Osteoblast (primary cell): Measurements from ENCODE around the gene FAM110D. TPM values are rescaled to one million over a fixed set of nuclear protein-coding genes. Genes with fewer than 3 reads are reported as not detected.

Experiments
- DNase-seq: peaks from one replicate; pipeline ENCODE4 v3.0.0; 2011; ENCODE audit warnings: low spot score, mixed read lengths; ENCODE audit not compliant: insufficient read length; ENCODE audit errors: missing footprints
- H2AFZ ChIP-seq: 2 replicates; pipeline ENCODE4 v1.6.0; 2011; ENCODE audit warnings: mild to moderate bottlenecking, low read length
- H3K27ac ChIP-seq: 2 replicates; pipeline ENCODE4 v1.5.1; 2011; ENCODE audit warnings: mild to moderate bottlenecking, low read depth, low read length, moderate library complexity
- H3K27me3 ChIP-seq: 2 replicates; pipeline ENCODE4 v1.6.0; 2012; ENCODE audit warnings: mild to moderate bottlenecking, control low read depth, inconsistent platforms, low read length, moderate library complexity; ENCODE audit not compliant: insufficient read depth
- H3K36me3 ChIP-seq: 2 replicates; pipeline ENCODE4 v1.5.1; 2011; ENCODE audit warnings: mild to moderate bottlenecking, low read length, control low read depth, moderate library complexity; ENCODE audit not compliant: insufficient read depth
- H3K4me1 ChIP-seq: 2 replicates; pipeline ENCODE4 v1.5.1; 2011; ENCODE audit warnings: mild to moderate bottlenecking, low read length, control low read depth, moderate library complexity; ENCODE audit not compliant: insufficient read depth
- H3K4me2 ChIP-seq: 2 replicates; pipeline ENCODE4 v1.6.0; 2011; ENCODE audit warnings: mild to moderate bottlenecking, low read length; ENCODE audit not compliant: insufficient read depth
- H3K4me3 ChIP-seq: fragments of 200-600 bp; sonication (generic); 3 replicates; pipeline ENCODE4 v1.5.1; 2012; ENCODE audit warnings: mild to moderate bottlenecking, low read length, inconsistent platforms; ENCODE audit not compliant: insufficient read depth
- H3K79me2 ChIP-seq: 2 replicates; pipeline ENCODE4 v1.6.0; 2012; ENCODE audit warnings: mild to moderate bottlenecking, low read length, control low read depth, inconsistent platforms; ENCODE audit not compliant: insufficient read depth
- H3K9me3 ChIP-seq: 2 replicates; pipeline ENCODE4 v1.5.1; 2011; ENCODE audit warnings: low read depth, low read length, control low read depth
- H4K20me1 ChIP-seq: 2 replicates; pipeline ENCODE4 v1.6.0; 2012; ENCODE audit warnings: mild to moderate bottlenecking, low read length, control low read depth; ENCODE audit not compliant: insufficient read depth
- total RNA-seq: library from RNA; depleted of rRNA; stranded (reverse); fragments of >200 nt; gene quantifications from 2 replicates; pipeline ENCODE4 v1.2.3, GENCODE V29; 2012
- TF ChIP-seq, protein P1 (sequence below): IDR thresholded peaks from 2 replicates; pipeline ENCODE4 v1.5.1; 2011; ENCODE audit warnings: mild to moderate bottlenecking, low read depth, low read length, moderate library complexity; ENCODE audit errors: extremely low read depth

FAM110D gene
- total RNA-seq, 1 donor: not detected

DNA sequence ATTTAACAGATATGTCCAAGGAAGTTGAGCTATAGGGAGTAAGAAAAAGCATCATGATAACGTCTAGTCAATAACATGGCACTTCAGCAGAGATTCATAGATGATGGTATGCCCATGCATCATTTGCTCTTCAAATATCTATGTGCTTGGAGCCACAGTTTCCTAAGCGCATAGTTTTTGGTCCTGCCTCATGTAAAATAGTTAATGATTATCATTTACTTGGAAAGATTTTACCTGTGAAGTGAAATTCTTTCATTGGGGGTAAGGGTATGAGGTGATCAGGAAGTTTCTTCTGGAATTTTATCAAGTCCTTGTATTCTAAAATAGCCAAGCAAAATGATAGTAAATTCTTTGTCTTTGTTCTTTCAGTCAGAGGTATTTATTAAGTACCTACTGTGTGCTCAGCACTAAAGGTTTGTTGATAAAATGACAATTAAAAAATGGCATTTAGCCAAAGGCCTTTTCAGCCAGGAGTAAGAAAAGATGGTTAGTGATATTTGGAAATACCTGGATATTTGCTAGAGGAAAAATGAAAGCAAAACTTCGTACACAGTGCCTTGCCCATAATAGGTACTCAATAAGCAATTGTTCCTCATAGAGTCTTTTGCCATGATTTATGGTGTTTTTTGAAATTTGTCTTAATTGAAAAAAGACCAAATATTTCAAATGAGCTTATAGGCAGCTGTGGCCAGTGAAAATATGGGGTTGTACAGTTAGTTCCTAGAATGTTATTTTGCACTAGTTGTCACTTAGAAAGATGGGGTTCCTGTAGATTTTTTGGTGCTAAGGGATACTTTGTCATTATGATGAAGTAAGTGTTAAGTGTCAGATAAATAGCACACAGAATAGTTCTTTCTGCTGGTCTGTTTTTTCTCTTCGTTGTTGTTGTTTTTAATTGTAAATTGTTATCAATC is 34.2 kb upstream of the FAM110D start:
- Histone ChIP-seq H3K36me3 (peaks cover 3% of the 10 kb centered on the region), H3K79me2 (no peaks in the 10 kb centered on the region), H3K27me3 (no peaks in the 10 kb centered on the region), H3K4me2 (no peak overlapping the region), H3K27ac (no peak overlapping the region), H3K4me1 (peaks cover 39% of the 10 kb centered on the region), H3K4me3 (no peak overlapping the region), H4K20me1 (no peaks in the 10 kb centered on the region), H2AFZ (no peak overlapping the region), H3K9me3 (no peaks in the 10 kb centered on the region)
- TF ChIP-seq, protein P1, sequence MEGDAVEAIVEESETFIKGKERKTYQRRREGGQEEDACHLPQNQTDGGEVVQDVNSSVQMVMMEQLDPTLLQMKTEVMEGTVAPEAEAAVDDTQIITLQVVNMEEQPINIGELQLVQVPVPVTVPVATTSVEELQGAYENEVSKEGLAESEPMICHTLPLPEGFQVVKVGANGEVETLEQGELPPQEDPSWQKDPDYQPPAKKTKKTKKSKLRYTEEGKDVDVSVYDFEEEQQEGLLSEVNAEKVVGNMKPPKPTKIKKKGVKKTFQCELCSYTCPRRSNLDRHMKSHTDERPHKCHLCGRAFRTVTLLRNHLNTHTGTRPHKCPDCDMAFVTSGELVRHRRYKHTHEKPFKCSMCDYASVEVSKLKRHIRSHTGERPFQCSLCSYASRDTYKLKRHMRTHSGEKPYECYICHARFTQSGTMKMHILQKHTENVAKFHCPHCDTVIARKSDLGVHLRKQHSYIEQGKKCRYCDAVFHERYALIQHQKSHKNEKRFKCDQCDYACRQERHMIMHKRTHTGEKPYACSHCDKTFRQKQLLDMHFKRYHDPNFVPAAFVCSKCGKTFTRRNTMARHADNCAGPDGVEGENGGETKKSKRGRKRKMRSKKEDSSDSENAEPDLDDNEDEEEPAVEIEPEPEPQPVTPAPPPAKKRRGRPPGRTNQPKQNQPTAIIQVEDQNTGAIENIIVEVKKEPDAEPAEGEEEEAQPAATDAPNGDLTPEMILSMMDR: no peak
- no peak for DNase-seq

DNA sequence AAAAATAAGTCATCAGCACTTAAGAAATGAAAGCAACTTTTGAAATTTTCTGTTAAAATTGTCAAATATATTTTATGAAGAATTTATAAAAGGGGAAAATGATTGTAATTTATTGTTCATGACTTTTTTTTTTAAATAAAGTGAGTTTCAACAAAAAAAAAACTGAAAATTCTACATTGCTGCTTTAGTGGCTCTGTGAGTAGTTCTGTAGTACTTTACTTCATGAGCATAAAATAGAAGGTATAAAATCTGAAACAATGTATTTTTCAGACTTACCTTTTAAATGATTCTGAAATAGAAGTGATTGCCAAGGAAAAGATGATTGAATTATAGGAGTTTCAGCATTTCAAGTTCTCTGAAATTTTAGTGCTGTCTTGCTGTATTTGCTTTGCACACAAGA is 33.5 kb upstream of the FAM110D start:
- TF ChIP-seq, protein P1: no peak
- no peak overlapping the region for H3K27ac ChIP-seq
- peaks cover 39% of the 10 kb centered on the region for H3K4me1 ChIP-seq
- H3K36me3 ChIP-seq: peaks cover under 1% of the 10 kb centered on the region
- no peaks in the 10 kb centered on the region for H3K27me3 ChIP-seq
- no peaks in the 10 kb centered on the region for H3K9me3 ChIP-seq
- no peaks in the 10 kb centered on the region for H3K79me2 ChIP-seq
- H4K20me1 ChIP-seq: no peaks in the 10 kb centered on the region
- H3K4me3 ChIP-seq: no peak overlapping the region
- no peak overlapping the region for H3K4me2 ChIP-seq
- no peak overlapping the region for H2AFZ ChIP-seq
- DNase-seq: no peak

DNA sequence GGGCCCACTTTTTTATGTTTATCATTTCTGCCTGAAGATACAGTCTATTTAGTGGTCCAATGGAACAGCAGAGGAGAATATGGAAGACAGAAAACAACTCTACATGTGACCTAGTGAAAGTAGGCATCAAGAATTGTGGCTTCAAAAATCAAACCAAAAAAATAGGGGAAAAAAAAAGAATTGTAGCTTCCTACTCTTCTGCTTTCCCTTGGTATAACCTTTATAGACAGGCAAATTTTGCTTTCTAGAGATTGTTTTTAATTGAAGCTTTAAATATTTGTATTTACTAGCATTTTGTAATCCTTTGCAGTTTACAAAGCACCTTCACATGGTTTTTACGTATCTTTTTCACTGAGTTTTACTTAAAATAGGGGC is 32.9 kb upstream of the FAM110D start:
- TF ChIP-seq, protein P1: no peak
- H3K4me3 ChIP-seq: no peak overlapping the region
- H3K79me2 ChIP-seq: no peaks in the 10 kb centered on the region
- no peaks in the 10 kb centered on the region for H3K9me3 ChIP-seq
- no peak for DNase-seq
- peaks cover 39% of the 10 kb centered on the region for H3K4me1 ChIP-seq
- no peak overlapping the region for H2AFZ ChIP-seq
- peak overlapping the region; percentile 30 for H3K4me2 ChIP-seq
- H3K27ac ChIP-seq: no peak overlapping the region
- H4K20me1 ChIP-seq: no peaks in the 10 kb centered on the region
- no peaks in the 10 kb centered on the region for H3K36me3 ChIP-seq
- H3K27me3 ChIP-seq: no peaks in the 10 kb centered on the region

DNA sequence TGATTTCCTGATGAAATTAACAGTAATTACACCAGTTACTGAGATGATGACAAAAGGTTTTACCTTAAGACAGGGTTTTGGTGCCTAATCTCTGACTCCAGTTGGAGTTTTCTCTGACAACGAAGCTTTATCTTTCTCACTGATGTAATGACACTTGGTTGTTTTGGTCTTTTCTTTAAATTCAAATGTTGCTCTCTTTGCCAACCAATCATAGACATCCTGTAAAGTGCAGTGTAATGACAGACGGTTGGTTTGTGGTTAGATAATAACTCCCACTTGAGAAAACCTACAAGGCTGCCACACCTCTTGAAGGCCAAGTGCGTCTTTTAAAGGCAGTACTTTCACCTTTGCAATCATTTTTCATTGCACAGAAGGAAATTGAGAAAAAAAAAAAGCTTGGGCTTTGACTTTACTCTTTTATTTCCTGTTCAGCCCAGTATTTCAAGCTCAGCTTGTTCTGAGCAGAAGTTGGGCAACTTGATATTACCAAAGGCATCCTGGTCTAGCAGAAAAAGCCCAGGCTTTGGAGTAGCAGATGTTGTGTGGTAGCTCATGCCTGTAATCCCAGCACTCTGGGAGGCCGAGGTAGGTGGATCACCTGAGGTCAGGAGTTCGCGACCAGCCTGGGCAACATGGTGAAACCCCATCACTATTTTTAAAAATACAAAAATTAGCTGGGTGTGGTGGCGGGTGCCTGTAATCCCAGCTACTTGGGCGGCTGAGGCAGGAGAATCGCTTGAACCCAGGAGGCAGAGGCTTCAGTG is 32.4 kb upstream of the FAM110D start:
- no peaks in the 10 kb centered on the region for H3K36me3 ChIP-seq
- H2AFZ ChIP-seq: no peak overlapping the region
- TF ChIP-seq, protein P1: no peak
- H3K9me3 ChIP-seq: no peaks in the 10 kb centered on the region
- no peaks in the 10 kb centered on the region for H4K20me1 ChIP-seq
- DNase-seq: peak; percentile 62
- H3K27ac ChIP-seq: no peak overlapping the region
- peaks cover 39% of the 10 kb centered on the region for H3K4me1 ChIP-seq
- no peaks in the 10 kb centered on the region for H3K27me3 ChIP-seq
- H3K4me3 ChIP-seq: no peak overlapping the region
- no peaks in the 10 kb centered on the region for H3K79me2 ChIP-seq
- H3K4me2 ChIP-seq: peak overlapping the region; percentile 30
